GM18502 (cell line): ENCODE data around the gene SPTBN4.
"Not testable (repeated sequence)": the region's sequence is repeated elsewhere in the genome, so short reads cannot be mapped to it uniquely, and the experiment has no call there.

Experiments used
- ATAC-seq: cut with Tn5 transposase; IDR thresholded peaks from one replicate; pipeline ENCODE4 v1.9.1; 2021; ENCODE audit warnings: mild to moderate bottlenecking; ENCODE audit not compliant: unreplicated experiment, poor library complexity

Gene SPTBN4

GRCh38 chr19:40463587-40464037 is 3.2 kb upstream of the SPTBN4 start:
- not testable (repeated sequence) for ATAC-seq

- no peak for ATAC-seq
These were observed 2.5 kb upstream of the SPTBN4 start for GRCh38 chr19:40464059-40465024.

DNA sequence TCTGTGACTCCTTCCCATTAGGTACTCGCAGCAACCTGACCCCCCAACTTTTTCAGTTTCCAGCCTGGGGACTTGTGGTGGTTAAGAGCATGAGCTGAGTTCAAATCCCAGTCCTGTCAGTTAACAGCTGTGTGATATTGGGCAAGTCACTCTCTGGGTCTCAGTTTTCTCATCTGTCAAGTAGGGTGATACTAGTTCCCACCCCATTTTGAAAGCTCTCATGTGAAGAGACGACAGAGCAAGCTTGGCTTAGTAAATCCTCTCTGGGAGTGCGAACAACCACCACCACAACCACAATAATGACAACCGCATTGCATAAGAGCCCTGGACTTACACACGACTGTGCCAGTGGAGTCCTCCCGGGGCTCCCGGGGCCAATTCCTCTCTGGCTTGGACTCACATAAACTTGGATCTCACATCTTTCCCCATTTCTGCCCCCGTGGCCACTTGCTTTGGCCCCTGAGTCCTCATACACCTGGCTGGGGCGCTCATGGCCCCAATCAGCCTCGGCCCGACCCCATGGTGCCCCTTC is 1.7 kb upstream of the SPTBN4 start:
- no peak for ATAC-seq

DNA sequence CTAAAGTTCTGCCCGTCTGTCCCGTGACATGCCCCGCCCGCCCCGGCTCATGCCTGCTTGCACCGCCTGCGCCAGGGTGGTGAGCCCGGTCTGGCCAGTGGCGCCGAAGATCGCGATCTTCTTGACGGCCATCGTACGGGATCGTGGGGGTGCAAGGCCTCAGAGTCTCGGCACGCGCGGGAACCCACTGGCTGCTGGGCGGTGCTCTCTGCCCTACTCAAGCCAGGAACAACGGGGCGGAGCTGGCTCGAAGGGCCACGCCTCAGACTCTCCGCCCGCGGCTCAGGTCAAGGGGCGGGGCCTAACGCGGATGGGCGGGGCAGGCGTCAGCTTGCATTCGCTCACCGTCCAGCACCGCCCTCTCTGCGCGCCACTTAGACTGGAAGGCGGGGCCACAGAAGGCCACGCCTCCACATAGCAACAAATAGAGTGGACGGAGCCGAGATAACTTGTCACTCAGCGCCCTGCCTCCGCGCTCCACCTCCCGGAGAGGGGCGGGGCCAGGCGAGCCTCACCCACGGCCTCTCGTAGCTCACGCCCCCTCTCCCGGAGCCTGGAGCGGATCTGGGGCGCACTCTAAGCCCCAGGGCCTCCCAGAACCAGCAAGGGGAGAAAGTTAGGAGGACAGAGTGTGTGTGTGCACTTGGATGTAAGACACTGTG is 1.1 kb upstream of the SPTBN4 start, which contains the start of gene BLVRB:
Gene BLVRB, minus strand, starts transcription at position 189 of the 662 bp plus-strand sequence. Its CDS starts 57 bp downstream, at position 132.
- peak; percentile 87 for ATAC-seq

DNA sequence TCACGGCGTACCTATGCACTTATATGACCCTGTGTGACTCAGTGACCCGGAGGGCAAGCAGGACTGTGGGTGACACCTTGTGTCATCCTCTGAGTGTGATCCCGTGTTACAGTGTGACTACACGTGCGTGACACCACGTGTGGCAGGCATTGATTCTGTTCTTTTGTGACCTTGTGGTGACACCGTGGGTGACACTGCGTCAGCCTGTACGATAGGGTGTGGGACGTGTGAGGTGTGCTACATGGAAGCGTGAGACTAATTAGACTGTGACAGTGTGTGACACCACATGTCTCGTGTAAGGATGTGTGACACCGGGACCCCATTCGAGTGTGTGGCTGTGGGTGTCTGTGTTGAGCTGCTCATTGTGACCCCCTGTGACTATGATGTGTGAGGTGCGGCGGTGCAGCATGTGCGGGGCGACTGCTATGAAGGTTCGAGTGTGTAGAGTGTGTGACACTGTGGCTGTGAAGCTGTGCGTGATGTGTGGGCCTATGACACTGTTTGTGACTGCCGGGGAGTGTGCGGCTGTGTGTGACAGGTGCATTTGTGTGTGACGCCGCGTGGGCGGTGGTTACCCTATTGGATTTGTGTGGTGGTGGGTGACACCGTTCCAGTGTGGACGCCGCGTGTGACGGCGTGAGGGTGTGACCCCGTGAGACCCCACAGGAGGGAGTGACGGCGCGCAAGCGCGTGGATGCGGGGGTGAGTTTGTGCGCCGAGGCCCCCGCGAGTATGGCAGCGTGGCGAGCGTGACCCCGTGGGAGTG is 399 bp upstream of the SPTBN4 start:
- ATAC-seq: peak; percentile 26

- ATAC-seq: no peak
These were observed 2.2 kb downstream of the SPTBN4 start for GRCh38 chr19:40469011-40469410.

- no peak for ATAC-seq
These were observed 4.3 kb downstream of the SPTBN4 start for GRCh38 chr19:40471111-40471510.

DNA sequence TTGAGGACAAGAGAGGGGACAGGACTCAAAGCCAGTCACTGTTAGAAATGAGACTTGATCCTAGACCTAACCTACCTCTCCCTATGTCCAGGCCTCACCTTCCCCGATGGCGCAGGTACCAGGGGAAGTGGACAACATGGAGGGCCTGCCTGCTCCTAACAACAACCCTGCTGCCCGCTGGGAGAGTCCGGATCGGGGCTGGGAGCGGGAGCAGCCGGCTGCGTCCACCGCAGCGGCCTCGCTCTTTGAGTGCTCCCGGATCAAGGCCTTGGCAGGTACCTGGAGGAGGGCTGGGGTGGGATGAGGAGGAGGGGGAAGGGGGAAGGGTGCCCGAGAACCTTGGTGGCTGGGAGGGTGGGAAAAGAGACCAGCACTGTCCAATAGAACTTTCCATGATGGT is 5.7 kb downstream of the SPTBN4 start:
- no peak for ATAC-seq

DNA sequence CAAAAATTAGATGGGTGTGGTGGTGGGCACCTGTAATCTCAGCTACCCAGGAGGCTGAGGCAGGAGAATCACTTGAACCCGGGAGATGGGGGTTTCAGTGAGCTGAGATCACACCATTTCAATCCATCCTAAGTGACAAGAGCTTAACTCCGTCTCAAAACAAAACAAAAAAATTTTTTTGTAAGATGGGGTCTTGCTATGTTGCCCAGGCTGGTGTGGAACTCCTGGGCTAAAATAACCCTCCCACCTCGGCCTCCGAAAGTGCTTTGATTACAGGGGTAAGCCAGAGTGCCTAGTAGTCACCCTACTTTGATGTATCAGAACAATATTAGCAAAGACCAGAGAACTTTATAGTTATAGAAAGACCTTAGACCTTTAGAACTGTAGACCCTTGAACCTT is 7.9 kb downstream of the SPTBN4 start:
- no peak for ATAC-seq

- ATAC-seq: not testable (repeated sequence)
These were observed 9.3 kb downstream of the SPTBN4 start for GRCh38 chr19:40475878-40476644.

- no peak for ATAC-seq
These were observed 19.2 kb downstream of the SPTBN4 start for GRCh38 chr19:40486017-40486416.

DNA sequence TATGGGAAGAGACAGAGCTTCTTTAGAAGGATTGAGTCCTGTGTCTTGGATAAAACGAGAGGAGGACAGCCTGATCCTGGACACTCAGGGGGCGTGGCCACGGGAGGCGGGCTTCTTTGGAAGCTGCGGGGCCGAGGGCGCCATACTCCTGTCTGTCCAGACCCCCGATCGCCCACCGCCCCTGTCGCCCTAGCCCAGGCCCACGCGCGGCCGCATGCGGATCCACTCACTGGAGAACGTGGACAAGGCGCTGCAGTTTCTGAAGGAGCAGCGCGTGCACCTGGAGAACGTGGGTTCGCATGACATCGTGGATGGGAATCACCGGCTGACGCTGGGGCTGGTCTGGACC is 23.1 kb downstream of the SPTBN4 start:
- no peak for ATAC-seq

GRCh38 chr19:40492274-40492673 is 25.5 kb downstream of the SPTBN4 start:
- no peak for ATAC-seq

DNA sequence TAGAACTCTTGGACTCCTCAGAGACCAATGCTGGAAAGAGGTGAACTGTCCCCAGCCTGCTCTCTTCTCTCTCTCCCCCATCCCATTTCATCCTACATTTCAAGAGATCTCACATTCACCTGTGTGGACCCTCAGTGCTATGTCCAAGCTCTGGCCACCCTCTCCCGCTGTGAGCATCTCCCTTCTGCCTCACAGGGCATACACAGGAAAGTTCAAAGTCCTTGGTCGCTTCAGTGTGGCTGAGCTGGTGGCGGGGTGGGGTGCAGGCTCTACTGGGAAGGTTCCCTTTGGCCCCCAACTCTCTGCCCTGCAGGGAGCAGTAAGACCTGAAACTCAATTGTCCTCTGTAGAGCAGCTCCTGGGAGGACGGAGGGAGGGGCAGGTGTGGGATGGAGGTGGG is 27.0 kb downstream of the SPTBN4 start:
- no peak for ATAC-seq

- no peak for ATAC-seq
These were observed 27.5 kb downstream of the SPTBN4 start for GRCh38 chr19:40494191-40494838.

DNA sequence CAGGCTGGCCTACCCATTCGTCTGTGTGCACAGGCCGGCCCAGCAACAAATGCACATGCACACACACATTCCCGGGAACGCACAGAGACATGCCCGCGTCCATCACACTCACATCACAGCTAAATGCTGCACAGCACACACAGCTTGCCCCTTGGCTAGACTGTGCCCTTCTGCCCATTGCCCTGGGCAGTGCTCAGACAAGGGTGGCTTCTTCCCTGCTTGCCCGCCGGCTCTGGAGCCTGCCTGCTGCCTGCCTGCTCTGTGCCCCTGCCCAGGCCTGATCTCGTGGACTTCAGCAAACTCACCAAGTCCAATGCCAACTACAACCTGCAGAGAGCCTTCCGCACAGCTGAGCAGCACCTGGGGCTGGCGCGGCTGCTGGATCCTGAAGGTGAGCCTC is 30.4 kb downstream of the SPTBN4 start:
- ATAC-seq: no peak

- no peak for ATAC-seq
These were observed 32.5 kb downstream of the SPTBN4 start for GRCh38 chr19:40499320-40499719.

DNA sequence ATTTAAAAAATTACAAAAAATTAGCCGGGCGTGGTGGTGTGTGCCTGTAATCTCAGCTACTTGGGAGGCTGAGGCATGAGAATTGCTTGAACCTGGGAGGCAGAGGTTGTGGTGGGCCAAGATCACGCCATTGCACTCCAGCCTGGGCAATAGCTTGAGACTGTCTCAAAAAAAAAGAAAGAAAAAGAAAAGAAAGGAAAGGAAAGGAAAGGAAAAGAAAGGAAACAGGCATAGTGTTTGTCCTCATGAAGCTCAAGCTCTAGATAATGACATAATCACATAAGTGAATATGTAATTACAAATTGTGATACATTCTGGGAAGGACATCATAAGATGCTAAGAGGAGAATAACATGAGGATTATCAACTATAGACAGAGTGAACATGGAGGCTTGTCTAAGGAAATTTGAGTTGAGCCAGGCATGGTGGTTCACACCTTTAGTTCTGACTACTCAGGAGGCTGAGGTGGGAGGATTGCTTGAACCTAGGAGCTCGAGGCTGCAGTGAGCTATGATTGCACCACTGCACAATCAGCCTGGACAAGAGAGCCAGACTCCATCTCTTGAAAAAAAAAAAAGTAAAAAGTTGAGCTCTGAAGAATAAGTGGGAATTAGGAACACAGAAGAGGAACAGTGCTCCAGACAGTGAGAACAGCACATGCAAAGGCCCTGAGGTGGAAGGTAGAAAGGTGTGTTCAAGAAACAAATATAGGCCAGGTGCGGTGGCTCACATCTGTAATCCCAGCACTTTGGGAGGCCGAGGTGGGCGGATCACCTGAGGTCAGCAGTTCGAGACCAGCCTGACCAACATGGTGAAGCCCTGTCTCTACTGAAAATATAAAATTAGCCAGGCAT is 34.1 kb downstream of the SPTBN4 start:
- ATAC-seq: not testable (repeated sequence)
